Measurements from ENCODE around the gene ETFB.

The ETFB gene

GRCh38 chr19:51372649-51373504 is 6.7 kb upstream of the ETFB start, which contains the start of gene NKG7:
TSS of gene NKG7 (minus strand) at chr19:51372654. CDS start at chr19:51372535, 119 bp downstream.
- in situ Hi-C loops (cut with MboI; ENCODE audit: low sequenced_read_pairs), result no loop called here

GRCh38 chr19:51372021-51372648 is 5.9 kb upstream of the ETFB start:
- in situ Hi-C loops (cut with MboI; ENCODE audit: low sequenced_read_pairs), result no loop called here

GRCh38 chr19:51371186-51371690 is 5.0 kb upstream of the ETFB start:
- in situ Hi-C loops (cut with MboI; ENCODE audit: low sequenced_read_pairs), result no loop called here

GRCh38 chr19:51370230-51370629 is 4.0 kb upstream of the ETFB start:
- in situ Hi-C loops (cut with MboI; ENCODE audit: low sequenced_read_pairs), result no loop called here

GRCh38 chr19:51368366-51369282 is 2.4 kb upstream of the ETFB start, which contains the start of gene CLDND2:
TSS of gene CLDND2 (minus strand) at chr19:51369003. CDS start at chr19:51368577, 426 bp downstream.
- in situ Hi-C loops (cut with MboI; ENCODE audit: low sequenced_read_pairs), result no loop called here

- in situ Hi-C loops (cut with MboI; ENCODE audit: low sequenced_read_pairs), result no loop called here
Measured at GRCh38 chr19:51367565-51368365, 1.6 kb upstream of the ETFB start.

GRCh38 chr19:51367255-51367564 is 1.0 kb upstream of the ETFB start:
- in situ Hi-C loops (cut with MboI; ENCODE audit: low sequenced_read_pairs), result no loop called here

- in situ Hi-C loops (cut with MboI; ENCODE audit: low sequenced_read_pairs), result no loop called here
Measured at GRCh38 chr19:51366389-51367254, 434 bp upstream of the ETFB start.

- in situ Hi-C loops (cut with MboI; ENCODE audit: low sequenced_read_pairs), result no loop called here
Measured at GRCh38 chr19:51365211-51365964, 800 bp downstream of the ETFB start.

GRCh38 chr19:51364200-51365106 is 1.7 kb downstream of the ETFB start:
- in situ Hi-C loops (cut with MboI; ENCODE audit: low sequenced_read_pairs), result no loop called here

- in situ Hi-C loops (cut with MboI; ENCODE audit: low sequenced_read_pairs), result no loop called here
Measured at GRCh38 chr19:51361239-51361638, 4.9 kb downstream of the ETFB start.

- in situ Hi-C loops (cut with MboI; ENCODE audit: low sequenced_read_pairs), result no loop called here
Measured at GRCh38 chr19:51359294-51359693, 6.9 kb downstream of the ETFB start.

- in situ Hi-C loops (cut with MboI; ENCODE audit: low sequenced_read_pairs), result no loop called here
Measured at GRCh38 chr19:51357952-51358351, 8.2 kb downstream of the ETFB start.

- in situ Hi-C loops (cut with MboI; ENCODE audit: low sequenced_read_pairs), result no loop called here
Measured at GRCh38 chr19:51356159-51356801, 9.9 kb downstream of the ETFB start.

- in situ Hi-C loops (cut with MboI; ENCODE audit: low sequenced_read_pairs), result no loop called here
Measured at GRCh38 chr19:51354742-51355148, 11.4 kb downstream of the ETFB start.

GRCh38 chr19:51354103-51354741 is 12.0 kb downstream of the ETFB start:
- in situ Hi-C loops (cut with MboI; ENCODE audit: low sequenced_read_pairs), result no loop called here
